HEK293 (cell line): ENCODE data around the gene PAFAH1B2.

Experiments used
- CTCF ChIP-seq: fragments of 450-650 bp; formaldehyde crosslinking; IDR thresholded peaks from 2 replicates; pipeline ENCODE4 v1.5.1; 2016; ENCODE audit warnings: missing biosample characterization, missing genetic modification characterization
- GFI1B ChIP-seq: fragments of 450-650 bp; formaldehyde crosslinking; IDR thresholded peaks from 2 replicates; pipeline ENCODE4 v1.5.1; 2016; ENCODE audit warnings: missing biosample characterization, missing genetic modification characterization
- KLF9 ChIP-seq: fragments of 450-650 bp; formaldehyde crosslinking; IDR thresholded peaks from 2 replicates; pipeline ENCODE4 v1.5.1; 2016; ENCODE audit warnings: missing biosample characterization, missing genetic modification characterization, low read depth
- MYNN ChIP-seq: fragments of 450-650 bp; formaldehyde crosslinking; IDR thresholded peaks from 2 replicates; pipeline ENCODE4 v1.5.1; 2016; ENCODE audit warnings: missing biosample characterization, missing genetic modification characterization, borderline replicate concordance
- OSR2 ChIP-seq: fragments of 450-650 bp; formaldehyde crosslinking; IDR thresholded peaks from 2 replicates; pipeline ENCODE4 v1.5.1; 2016; ENCODE audit warnings: missing biosample characterization, missing genetic modification characterization
- OVOL3 ChIP-seq: fragments of 450-650 bp; formaldehyde crosslinking; IDR thresholded peaks from 2 replicates; pipeline ENCODE4 v1.5.1; 2016; ENCODE audit warnings: missing biosample characterization, missing genetic modification characterization
- PATZ1 ChIP-seq: fragments of 450-650 bp; formaldehyde crosslinking; IDR thresholded peaks from 2 replicates; pipeline ENCODE4 v1.5.1; 2016; ENCODE audit warnings: missing biosample characterization, missing genetic modification characterization
- PRDM2 ChIP-seq: fragments of 450-650 bp; formaldehyde crosslinking; IDR thresholded peaks from 2 replicates; pipeline ENCODE4 v1.5.1; 2016; ENCODE audit warnings: missing biosample characterization, missing genetic modification characterization, borderline replicate concordance
- SCRT2 ChIP-seq: fragments of 450-650 bp; formaldehyde crosslinking; IDR thresholded peaks from 2 replicates; pipeline ENCODE4 v1.5.1; 2016; ENCODE audit warnings: missing biosample characterization, missing genetic modification characterization
- ZFP37 ChIP-seq: fragments of 450-650 bp; formaldehyde crosslinking; IDR thresholded peaks from 2 replicates; pipeline ENCODE4 v1.5.1; 2016; ENCODE audit warnings: missing biosample characterization, missing genetic modification characterization
- ZNF10 ChIP-seq: fragments of 450-650 bp; formaldehyde crosslinking; IDR thresholded peaks from 2 replicates; pipeline ENCODE4 v1.5.1; 2017; ENCODE audit warnings: missing biosample characterization, missing genetic modification characterization
- ZNF121 ChIP-seq: fragments of 450-650 bp; formaldehyde crosslinking; IDR thresholded peaks from 2 replicates; pipeline ENCODE4 v1.5.1; 2016; ENCODE audit warnings: missing biosample characterization, missing genetic modification characterization
- ZNF133 ChIP-seq: fragments of 450-650 bp; formaldehyde crosslinking; IDR thresholded peaks from 2 replicates; pipeline ENCODE4 v1.5.1; 2016; ENCODE audit warnings: missing biosample characterization, missing genetic modification characterization
- ZNF169 ChIP-seq: fragments of 450-650 bp; formaldehyde crosslinking; IDR thresholded peaks from 2 replicates; pipeline ENCODE4 v1.5.1; 2016; ENCODE audit warnings: missing biosample characterization, missing genetic modification characterization
- ZNF175 ChIP-seq: fragments of 450-650 bp; formaldehyde crosslinking; IDR thresholded peaks from 2 replicates; pipeline ENCODE4 v1.5.1; 2016; ENCODE audit warnings: missing biosample characterization, missing genetic modification characterization
- ZNF184 ChIP-seq: fragments of 450-650 bp; IDR thresholded peaks from 2 replicates; pipeline ENCODE4 v1.5.1; 2018; ENCODE audit warnings: missing biosample characterization, mild to moderate bottlenecking, missing genetic modification characterization
- ZNF211 ChIP-seq: fragments of 450-650 bp; formaldehyde crosslinking; IDR thresholded peaks from 2 replicates; pipeline ENCODE4 v1.5.1; 2016; ENCODE audit warnings: low read depth, missing biosample characterization, missing genetic modification characterization
- ZNF302 ChIP-seq: fragments of 450-650 bp; formaldehyde crosslinking; IDR thresholded peaks from 2 replicates; pipeline ENCODE4 v1.5.1; 2016; ENCODE audit warnings: missing biosample characterization, missing genetic modification characterization, low read depth
- ZNF324 ChIP-seq: fragments of 450-650 bp; formaldehyde crosslinking; IDR thresholded peaks from 2 replicates; pipeline ENCODE4 v1.5.1; 2016; ENCODE audit warnings: missing biosample characterization, missing genetic modification characterization
- ZNF404 ChIP-seq: fragments of 450-650 bp; formaldehyde crosslinking; IDR thresholded peaks from 2 replicates; pipeline ENCODE4 v1.5.1; 2017; ENCODE audit warnings: missing biosample characterization, missing genetic modification characterization
- ZNF449 ChIP-seq: fragments of 450-650 bp; formaldehyde crosslinking; IDR thresholded peaks from 2 replicates; pipeline ENCODE4 v1.5.1; 2017; ENCODE audit warnings: missing biosample characterization, mild to moderate bottlenecking, missing genetic modification characterization, moderate library complexity
- ZNF549 ChIP-seq: fragments of 450-650 bp; IDR thresholded peaks from 2 replicates; pipeline ENCODE4 v1.5.1; 2018; ENCODE audit warnings: missing biosample characterization, missing genetic modification characterization, mild to moderate bottlenecking, inconsistent platforms, moderate library complexity
- ZNF610 ChIP-seq: fragments of 450-650 bp; formaldehyde crosslinking; IDR thresholded peaks from 2 replicates; pipeline ENCODE4 v1.5.1; 2016; ENCODE audit warnings: missing biosample characterization, missing genetic modification characterization, borderline replicate concordance
- ZNF707 ChIP-seq: fragments of 450-650 bp; formaldehyde crosslinking; IDR thresholded peaks from 2 replicates; pipeline ENCODE4 v1.5.1; 2016; ENCODE audit warnings: missing biosample characterization, missing genetic modification characterization
- ZNF76 ChIP-seq: fragments of 450-650 bp; formaldehyde crosslinking; IDR thresholded peaks from 2 replicates; pipeline ENCODE4; 2016; ENCODE audit warnings: low read depth, missing biosample characterization, missing genetic modification characterization, borderline replicate concordance
- ZNF792 ChIP-seq: fragments of 450-650 bp; formaldehyde crosslinking; IDR thresholded peaks from 2 replicates; pipeline ENCODE4 v1.5.1; 2016; ENCODE audit warnings: missing biosample characterization, missing genetic modification characterization
- ZSCAN30 ChIP-seq: fragments of 450-650 bp; IDR thresholded peaks from 2 replicates; pipeline ENCODE4 v1.5.1; 2018; ENCODE audit warnings: missing biosample characterization, mild to moderate bottlenecking, missing genetic modification characterization, moderate library complexity
- ZSCAN5A ChIP-seq: fragments of 450-650 bp; formaldehyde crosslinking; IDR thresholded peaks from 2 replicates; pipeline ENCODE4 v1.5.1; 2016; ENCODE audit warnings: missing biosample characterization, missing genetic modification characterization

The PAFAH1B2 gene

GRCh38 chr11:117143871-117144476 lies at the start of gene PAFAH1B2 (continued):
- peak; percentile 87 for TF ChIP-seq KLF9 (tag by site-specific recombination)
- no peak for TF ChIP-seq CTCF (tag by site-specific recombination)
- no peak for TF ChIP-seq ZNF211
- no peak for TF ChIP-seq MYNN (tag by site-specific recombination)
- TF ChIP-seq ZNF404 (tag by site-specific recombination), result no peak
- no peak; the same call in 1 of the 2 replicates for TF ChIP-seq ZSCAN30
- TF ChIP-seq ZNF302 (tag by site-specific recombination), result no peak
- peak; percentile 78 for TF ChIP-seq PATZ1 (tag by site-specific recombination)
- TF ChIP-seq PRDM2 (tag by site-specific recombination), result no peak
- TF ChIP-seq OVOL3 (tag by site-specific recombination), result no peak
- TF ChIP-seq ZNF169 (tag by site-specific recombination), result no peak
- 0 out of 2 replicates have a peak, but pooled peaks have one; percentile 24 for TF ChIP-seq ZSCAN5A (tag by site-specific recombination)
- TF ChIP-seq SCRT2 (tag by site-specific recombination), result no peak
- no peak for TF ChIP-seq ZNF133 (tag by site-specific recombination)
- no peak for TF ChIP-seq ZNF184 (tag by site-specific recombination)
- TF ChIP-seq GFI1B (tag by site-specific recombination), result no peak
- TF ChIP-seq ZNF10, result no peak
- peak; percentile 69; the same call in 1 of the 2 replicates for TF ChIP-seq ZNF610 (tag by site-specific recombination)
- no peak for TF ChIP-seq OSR2
- TF ChIP-seq ZNF792 (tag by site-specific recombination), result no peak
- no peak for TF ChIP-seq ZNF449 (tag by site-specific recombination)
- no peak for TF ChIP-seq ZNF175 (tag by site-specific recombination)
- TF ChIP-seq ZNF121, result no peak
- TF ChIP-seq ZNF549 (tag by site-specific recombination), result no peak
- no peak for TF ChIP-seq ZNF707 (tag by site-specific recombination)
- 0 out of 2 replicates have a peak, but pooled peaks have one; percentile 68 for TF ChIP-seq ZFP37 (tag by site-specific recombination)
- TF ChIP-seq ZNF76 (tag by site-specific recombination), result peak; percentile 56; the same call in 1 of the 2 replicates
- 0 out of 2 replicates have a peak, but pooled peaks have one; percentile 11 for TF ChIP-seq ZNF324 (tag by site-specific recombination)
